Stimulated activated naive CD8-positive, alpha-beta T cell treated with anti-CD3 and anti-CD28 coated beads, Interleukin-15, Interleukin-2, amounts not matched to agents 100 ng/mL and 50 ng/mL, for 24 hours (primary cell): ENCODE results near the gene DOCK7.
"Not testable (repeated sequence)": the region's sequence is repeated elsewhere in the genome, so short reads cannot be mapped to it uniquely, and the experiment has no call there.

ENCODE experiments used
- H3K27ac Mint-ChIP-seq: one replicate; pipeline ENCODE4 v1.8.0; 2021; ENCODE audit warnings: mild to moderate bottlenecking, mixed read lengths
- H3K27me3 Mint-ChIP-seq: one replicate; pipeline ENCODE4 v1.8.0; 2021; ENCODE audit warnings: mixed read lengths
- H3K36me3 Mint-ChIP-seq: one replicate; pipeline ENCODE4 v1.8.0; 2021; ENCODE audit warnings: low read depth, mixed read lengths
- H3K4me1 Mint-ChIP-seq: one replicate; pipeline ENCODE4 v1.8.0; 2021; ENCODE audit warnings: low read depth, mixed read lengths
- H3K4me3 Mint-ChIP-seq: one replicate; pipeline ENCODE4 v1.8.0; 2021; ENCODE audit warnings: mild to moderate bottlenecking, mixed read lengths
- H3K9me3 Mint-ChIP-seq: one replicate; pipeline ENCODE4 v1.8.0; 2021; ENCODE audit warnings: mixed read lengths

The DOCK7 gene

DNA sequence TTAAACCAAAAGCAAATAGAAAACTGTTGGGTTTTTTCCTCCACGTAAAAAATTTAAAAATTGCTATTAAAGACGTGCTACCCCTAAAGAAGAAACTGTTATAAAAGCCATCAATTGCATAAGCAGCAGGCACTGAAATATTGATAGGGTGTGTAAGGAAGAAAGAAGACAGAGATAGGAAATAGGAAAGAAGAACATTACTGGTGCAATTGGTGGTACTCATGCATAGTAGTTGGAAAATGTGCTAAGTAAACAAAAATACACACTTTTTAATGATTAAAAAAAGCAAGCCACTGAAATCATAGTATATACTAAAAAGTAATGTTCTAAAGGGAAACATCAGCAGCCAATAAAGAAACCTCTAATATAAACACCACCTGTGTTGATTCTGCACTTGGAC lies 143.6 kb downstream of the DOCK7 start:
- Mint-ChIP-seq H3K4me3 (no peak overlapping the region), H3K27ac (no peak overlapping the region), H3K4me1 (no peaks in the 10 kb centered on the region), H3K27me3 (no peaks in the 10 kb centered on the region), H3K36me3 (peaks cover under 1% of the 10 kb centered on the region), H3K9me3 (no peaks in the 10 kb centered on the region)

DNA sequence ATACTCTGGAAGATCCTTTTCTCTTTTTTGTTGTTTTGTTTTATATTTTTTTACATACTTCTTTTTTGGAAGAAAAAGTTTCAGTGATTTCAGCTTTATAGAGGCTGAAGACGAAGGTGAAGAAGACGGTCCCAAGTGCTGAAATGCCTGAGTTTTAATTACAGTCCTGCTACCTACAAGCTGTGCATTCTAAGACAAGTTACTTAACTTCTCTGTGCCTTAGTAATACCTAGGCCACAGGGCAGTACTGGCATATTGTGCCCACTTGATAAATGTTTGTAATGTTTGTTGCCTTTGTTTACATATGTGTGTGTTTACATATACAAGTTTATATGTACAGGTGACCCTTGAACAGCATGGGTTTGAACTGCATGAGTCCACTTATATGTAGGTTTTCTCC lies 147.1 kb downstream of the DOCK7 start:
- Mint-ChIP-seq H3K9me3 (no peaks in the 10 kb centered on the region), H3K27ac (no peak overlapping the region), H3K4me1 (no peaks in the 10 kb centered on the region), H3K4me3 (no peak overlapping the region), H3K27me3 (no peaks in the 10 kb centered on the region), H3K36me3 (no peaks in the 10 kb centered on the region)

- no peaks in the 10 kb centered on the region for H3K36me3 Mint-ChIP-seq
- H3K4me1 Mint-ChIP-seq, result no peaks in the 10 kb centered on the region
- no peaks in the 10 kb centered on the region for H3K9me3 Mint-ChIP-seq
- H3K4me3 Mint-ChIP-seq, result no peak overlapping the region
- H3K27me3 Mint-ChIP-seq, result no peaks in the 10 kb centered on the region
- H3K27ac Mint-ChIP-seq, result no peak overlapping the region
These were observed 149.1 kb downstream of the DOCK7 start for GRCh38 chr1:62539028-62539447.

DNA sequence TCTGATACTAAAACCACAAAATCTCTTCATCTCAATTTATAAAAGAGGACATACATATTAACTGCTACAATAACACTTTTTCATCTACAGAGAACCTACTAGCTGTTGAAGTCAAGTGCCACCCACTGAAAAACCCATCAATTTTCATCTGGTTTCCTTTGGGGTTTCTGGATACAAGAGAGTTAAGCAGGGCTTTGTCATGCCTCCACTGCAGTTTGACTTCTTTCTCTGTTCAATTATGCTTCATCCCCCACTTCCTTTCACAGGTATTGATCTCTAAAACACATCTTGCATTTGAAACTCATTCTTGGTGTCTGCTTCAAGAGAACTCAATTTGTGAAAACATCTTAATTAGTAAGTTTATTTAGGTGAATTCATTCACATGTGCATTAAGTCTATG lies 151.3 kb downstream of the DOCK7 start:
- no peak overlapping the region for H3K27ac Mint-ChIP-seq
- no peaks in the 10 kb centered on the region for H3K27me3 Mint-ChIP-seq
- H3K4me1 Mint-ChIP-seq, result no peaks in the 10 kb centered on the region
- no peaks in the 10 kb centered on the region for H3K9me3 Mint-ChIP-seq
- H3K36me3 Mint-ChIP-seq, result no peaks in the 10 kb centered on the region
- H3K4me3 Mint-ChIP-seq, result no peak overlapping the region

- no peak overlapping the region for H3K4me3 Mint-ChIP-seq
- no peak overlapping the region for H3K27ac Mint-ChIP-seq
- peaks cover 4% of the 10 kb centered on the region for H3K36me3 Mint-ChIP-seq
- H3K9me3 Mint-ChIP-seq, result no peaks in the 10 kb centered on the region
- H3K27me3 Mint-ChIP-seq, result no peaks in the 10 kb centered on the region
- no peaks in the 10 kb centered on the region for H3K4me1 Mint-ChIP-seq
These were observed 157.6 kb downstream of the DOCK7 start for GRCh38 chr1:62530516-62531154.

DNA sequence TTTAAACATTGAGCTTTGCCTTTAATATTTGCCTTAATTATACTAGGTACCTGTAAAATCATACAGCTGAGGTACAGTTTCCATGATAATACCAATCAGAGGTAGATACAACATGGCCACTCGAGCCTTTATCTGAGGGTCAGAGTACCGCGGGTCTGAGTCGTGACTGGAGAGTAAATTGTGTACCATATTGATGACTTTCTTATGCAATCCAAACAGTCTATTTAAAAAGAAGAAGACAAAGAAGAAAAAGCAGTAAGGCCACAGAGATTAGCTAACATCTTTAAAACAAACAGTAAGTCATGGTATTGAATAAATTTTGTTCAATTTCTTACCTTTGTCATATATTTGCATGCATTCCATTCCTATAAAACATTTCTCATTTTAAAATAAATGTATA lies 159.0 kb downstream of the DOCK7 start:
- H3K27ac Mint-ChIP-seq, result no peak overlapping the region

DNA sequence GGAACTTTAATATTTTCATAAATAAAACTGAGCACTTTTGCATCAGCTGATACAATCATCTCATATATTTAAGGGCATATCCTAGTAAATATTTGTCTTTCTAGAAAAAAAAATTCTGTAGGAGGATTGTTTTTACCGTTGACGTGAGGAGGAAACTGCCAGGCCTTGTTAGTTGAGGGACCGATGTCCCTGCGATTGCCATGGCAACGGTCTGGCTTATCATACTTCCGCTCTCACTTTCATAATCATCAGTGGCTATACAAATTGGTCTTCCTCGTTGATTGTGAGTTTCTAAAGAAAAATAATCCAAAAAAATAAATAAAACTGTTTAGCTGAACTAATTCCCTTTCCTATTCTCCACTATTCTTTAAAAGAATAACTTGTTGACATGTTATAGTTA lies 160.2 kb downstream of the DOCK7 start:
- H3K27me3 Mint-ChIP-seq, result no peaks in the 10 kb centered on the region
- H3K36me3 Mint-ChIP-seq, result peaks cover 4% of the 10 kb centered on the region
- no peak overlapping the region for H3K27ac Mint-ChIP-seq
- H3K4me1 Mint-ChIP-seq, result no peaks in the 10 kb centered on the region
- H3K9me3 Mint-ChIP-seq, result no peaks in the 10 kb centered on the region
- H3K4me3 Mint-ChIP-seq, result no peak overlapping the region

More for the DNA sequence above, 159.0 kb downstream of the DOCK7 start:
- peaks cover 4% of the 10 kb centered on the region for H3K36me3 Mint-ChIP-seq
- H3K27me3 Mint-ChIP-seq, result no peaks in the 10 kb centered on the region
- H3K9me3 Mint-ChIP-seq, result no peaks in the 10 kb centered on the region
- H3K4me1 Mint-ChIP-seq, result no peaks in the 10 kb centered on the region
- no peak overlapping the region for H3K4me3 Mint-ChIP-seq

GRCh38 chr1:62527346-62527745 lies 160.8 kb downstream of the DOCK7 start:
- H3K27me3 Mint-ChIP-seq, H3K9me3 Mint-ChIP-seq, H3K4me3 Mint-ChIP-seq, H3K27ac Mint-ChIP-seq, H3K4me1 Mint-ChIP-seq, H3K36me3 Mint-ChIP-seq: not testable (repeated sequence)

DNA sequence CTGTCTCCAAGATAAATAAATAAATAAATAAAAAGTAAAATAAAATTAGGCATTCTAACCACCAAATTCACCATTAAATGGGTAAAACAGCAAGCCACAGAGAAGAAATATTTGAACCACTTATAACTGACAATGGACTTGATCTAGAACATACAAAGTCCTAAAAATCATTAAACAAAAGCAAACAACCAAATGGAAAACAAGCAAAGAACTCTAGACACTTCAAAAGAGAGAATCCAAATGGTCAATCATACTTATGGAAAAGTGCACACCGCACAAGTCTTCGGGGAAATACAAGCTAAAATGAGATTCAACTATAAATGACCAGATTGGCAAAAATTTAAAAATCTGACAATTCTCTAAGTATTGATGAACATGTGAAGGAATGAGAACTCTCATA lies 164.3 kb downstream of the DOCK7 start:
- Mint-ChIP-seq H3K27me3 (no peaks in the 10 kb centered on the region), H3K4me1 (no peaks in the 10 kb centered on the region), H3K9me3 (peaks cover 4% of the 10 kb centered on the region), H3K4me3 (no peak overlapping the region), H3K36me3 (peaks cover 26% of the 10 kb centered on the region), H3K27ac (no peak overlapping the region)

- Mint-ChIP-seq H3K9me3 (peaks cover 4% of the 10 kb centered on the region), H3K27ac (no peak overlapping the region), H3K4me1 (no peaks in the 10 kb centered on the region), H3K4me3 (no peak overlapping the region), H3K36me3 (peaks cover 32% of the 10 kb centered on the region), H3K27me3 (no peaks in the 10 kb centered on the region)
These were observed 171.6 kb downstream of the DOCK7 start for GRCh38 chr1:62516600-62516999.

GRCh38 chr1:62514746-62515423 lies 173.3 kb downstream of the DOCK7 start:
- H3K36me3 Mint-ChIP-seq, result peaks cover 21% of the 10 kb centered on the region
- no peaks in the 10 kb centered on the region for H3K27me3 Mint-ChIP-seq
- H3K4me1 Mint-ChIP-seq, result no peaks in the 10 kb centered on the region
- H3K9me3 Mint-ChIP-seq, result peaks cover 4% of the 10 kb centered on the region
- no peak overlapping the region for H3K27ac Mint-ChIP-seq
- no peak overlapping the region for H3K4me3 Mint-ChIP-seq

DNA sequence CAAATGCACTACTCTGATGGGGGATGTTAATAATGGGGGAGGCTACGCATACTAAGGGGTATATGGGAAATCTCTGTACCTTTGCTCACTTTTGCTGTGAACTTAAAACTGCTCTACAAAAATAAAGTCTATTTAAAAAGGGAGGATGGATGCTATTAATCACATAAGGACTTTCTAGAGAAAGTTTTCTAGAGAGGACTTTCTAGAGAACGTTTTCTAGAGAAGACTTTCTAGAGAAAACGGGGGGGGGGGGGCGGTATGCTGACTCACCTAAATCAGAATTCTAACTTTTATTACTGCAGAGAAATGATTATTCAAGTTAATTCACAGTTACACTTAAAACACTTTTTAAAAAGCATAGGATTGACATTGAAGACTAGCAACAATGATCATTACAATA lies 175.2 kb downstream of the DOCK7 start:
- Mint-ChIP-seq H3K27ac (no peak overlapping the region), H3K9me3 (no peaks in the 10 kb centered on the region), H3K4me3 (no peak overlapping the region), H3K36me3 (peaks cover 9% of the 10 kb centered on the region), H3K27me3 (no peaks in the 10 kb centered on the region), H3K4me1 (no peaks in the 10 kb centered on the region)

GRCh38 chr1:62509028-62509427 lies 179.2 kb downstream of the DOCK7 start:
- no peak overlapping the region for H3K4me3 Mint-ChIP-seq
- H3K27me3 Mint-ChIP-seq, result no peaks in the 10 kb centered on the region
- no peaks in the 10 kb centered on the region for H3K4me1 Mint-ChIP-seq
- H3K9me3 Mint-ChIP-seq, result no peaks in the 10 kb centered on the region
- H3K27ac Mint-ChIP-seq, result no peak overlapping the region
- H3K36me3 Mint-ChIP-seq, result peaks cover 9% of the 10 kb centered on the region

- H3K4me3 Mint-ChIP-seq, result no peak overlapping the region
- peaks cover 9% of the 10 kb centered on the region for H3K36me3 Mint-ChIP-seq
- H3K4me1 Mint-ChIP-seq, result no peaks in the 10 kb centered on the region
- H3K9me3 Mint-ChIP-seq, result no peaks in the 10 kb centered on the region
- H3K27ac Mint-ChIP-seq, result no peak overlapping the region
- H3K27me3 Mint-ChIP-seq, result no peaks in the 10 kb centered on the region
These were observed 179.9 kb downstream of the DOCK7 start for GRCh38 chr1:62508187-62508758.

DNA sequence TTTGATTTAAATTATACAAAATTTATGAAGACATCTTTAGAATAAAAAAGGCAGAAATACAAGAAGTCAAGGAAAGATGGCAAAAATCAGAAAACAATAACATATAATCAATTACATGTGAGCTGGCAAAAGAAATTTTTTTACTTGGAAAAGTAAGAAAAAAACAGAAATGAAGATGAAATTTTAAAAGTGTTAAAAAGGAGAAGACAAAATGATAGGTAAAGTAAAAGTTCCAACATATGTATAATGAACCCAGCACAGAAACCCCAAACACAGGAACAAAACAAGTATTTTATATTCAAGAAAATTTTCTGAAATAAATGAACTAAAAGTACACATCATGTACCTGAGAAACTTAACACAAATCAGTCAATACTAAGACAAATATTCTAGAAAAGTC lies 188.0 kb downstream of the DOCK7 start:
- Mint-ChIP-seq H3K4me1 (no peaks in the 10 kb centered on the region), H3K27me3 (no peaks in the 10 kb centered on the region), H3K36me3 (peaks cover 11% of the 10 kb centered on the region), H3K4me3 (no peak overlapping the region), H3K9me3 (no peaks in the 10 kb centered on the region), H3K27ac (no peak overlapping the region)

DNA sequence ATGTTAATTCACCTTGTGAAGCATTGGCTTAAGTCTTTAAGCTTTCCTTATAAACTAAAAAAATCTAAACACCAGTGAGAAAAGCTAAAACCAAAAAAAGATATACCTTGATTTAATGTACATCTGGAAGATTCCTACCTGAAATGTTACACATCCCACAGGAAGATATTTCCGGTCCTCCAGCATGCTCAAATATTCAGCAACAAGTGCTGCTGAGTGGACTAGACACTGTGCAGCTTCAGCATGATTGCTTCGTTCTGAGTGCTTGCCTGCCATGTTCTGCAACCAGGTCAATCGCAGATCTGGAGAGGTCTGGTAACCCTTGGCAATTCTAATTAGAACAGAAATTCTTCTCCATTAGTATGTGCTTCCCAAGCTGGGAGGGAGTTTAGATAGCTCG lies 194.0 kb downstream of the DOCK7 start:
- Mint-ChIP-seq H3K9me3 (no peaks in the 10 kb centered on the region), H3K27me3 (no peaks in the 10 kb centered on the region), H3K27ac (no peak overlapping the region), H3K36me3 (no peaks in the 10 kb centered on the region), H3K4me3 (no peak overlapping the region), H3K4me1 (no peaks in the 10 kb centered on the region)
